Activated CD4-positive, alpha-beta T cell treated with anti-CD3 and anti-CD28 coated beads, Interleukin-2, Interleukin-4, amounts not matched to agents 100 ng/mL and 50 ng/mL, durations not matched to agents 16 hours and 8 hours (primary cell): Measurements from ENCODE around the gene TBC1D9B.
"Not testable (repeated sequence)": the region's sequence is repeated elsewhere in the genome, so short reads cannot be mapped to it uniquely, and the experiment has no call there.

Experiments
- DNase-seq: peaks from one replicate; pipeline ENCODE4 v3.0.0-alpha.2; 2020; ENCODE audit warnings: low spot score

Gene TBC1D9B

GRCh38 chr5:179837076-179838011, 70.4 kb downstream of the TBC1D9B start:
- DNase-seq = no peak

- DNase-seq = peak; percentile 58
Observed at GRCh38 chr5:179836225-179837019, 71.3 kb downstream of the TBC1D9B start.

GRCh38 chr5:179834871-179835270, 72.8 kb downstream of the TBC1D9B start:
- not testable (repeated sequence) for DNase-seq

GRCh38 chr5:179834120-179834519, 73.6 kb downstream of the TBC1D9B start:
- no peak for DNase-seq

GRCh38 chr5:179833709-179834070, 74.0 kb downstream of the TBC1D9B start:
- no peak for DNase-seq

GRCh38 chr5:179833056-179833708, 74.5 kb downstream of the TBC1D9B start:
- DNase-seq = no peak

GRCh38 chr5:179832039-179832745, 75.5 kb downstream of the TBC1D9B start:
- no peak for DNase-seq

- no peak for DNase-seq
Observed at GRCh38 chr5:179830818-179831468, 76.8 kb downstream of the TBC1D9B start.

GRCh38 chr5:179829732-179830435, 77.8 kb downstream of the TBC1D9B start:
- no peak for DNase-seq

- no peak for DNase-seq
Observed at GRCh38 chr5:179828756-179829421, 78.8 kb downstream of the TBC1D9B start.

GRCh38 chr5:179827680-179828079, 80.0 kb downstream of the TBC1D9B start:
- no peak for DNase-seq

- no peak for DNase-seq
Observed at GRCh38 chr5:179825655-179826182, 82.0 kb downstream of the TBC1D9B start.

GRCh38 chr5:179824745-179825112, 83.0 kb downstream of the TBC1D9B start:
- no peak for DNase-seq

- DNase-seq = no peak
Observed at GRCh38 chr5:179823937-179824744, 83.6 kb downstream of the TBC1D9B start.

- DNase-seq = no peak
Observed at GRCh38 chr5:179822444-179822990, 85.2 kb downstream of the TBC1D9B start.

- no peak for DNase-seq
Observed at GRCh38 chr5:179822059-179822432, 85.7 kb downstream of the TBC1D9B start.

GRCh38 chr5:179821298-179822058, 86.2 kb downstream of the TBC1D9B start:
- DNase-seq = peak; percentile 87
